ENCODE results near the gene MRPL23. TPM values are rescaled to one million over a fixed set of nuclear protein-coding genes. Genes with fewer than 3 reads are reported as not detected.

Gene MRPL23
- total and polyA plus RNA-seq, 2 experiments from 2014 or later, result 54.0 to 54.8 TPM

GRCh38 chr11:1982873-1983600, 35.9 kb downstream of the MRPL23 start:
- Histone ChIP-seq H3K27ac (no peak overlapping the region), H3K9me3 (ENCODE audit: low read depth) (no peaks in the 10 kb centered on the region), H4K20me1 (ENCODE audit: insufficient read depth, poor library complexity, severe bottlenecking) (no peaks in the 10 kb centered on the region), H2AFZ (no peak overlapping the region), H3K27me3 (no peaks in the 10 kb centered on the region), H3K4me3 (no peak overlapping the region), H3K36me3 (replicated peaks; ENCODE audit: insufficient read depth, low read depth) (no peaks in the 10 kb centered on the region), H3K79me2 (no peaks in the 10 kb centered on the region), H3K9me2 (replicated peaks; ENCODE audit: insufficient read depth) (no peaks in the 10 kb centered on the region), H3K4me2 (no peak overlapping the region), H3K4me1 (ENCODE audit: insufficient read depth) (no peaks in the 10 kb centered on the region)
- DNase-seq (ENCODE audit: low spot score), result no peak
- no peak for TF ChIP-seq CTCF (IDR thresholded peaks at IDR 0.05; ENCODE audit: poor library complexity)
- no peak for TF ChIP-seq EZH2 (IDR thresholded peaks at IDR 0.05; ENCODE audit: borderline replicate concordance)
- TF ChIP-seq EZH2phosphoT487 (IDR thresholded peaks at IDR 0.05; ENCODE audit: low read depth, severe bottlenecking, unreplicated experiment), result no peak
- no CpG with 5 or more reads among the region's 26 CpGs for WGBS (ENCODE audit: low lambda C conversion rate, missing lambda C conversion rate)

- Histone ChIP-seq H3K9me3 (ENCODE audit: low read depth) (no peaks in the 10 kb centered on the region), H3K4me2 (no peak overlapping the region), H3K4me1 (ENCODE audit: insufficient read depth) (no peaks in the 10 kb centered on the region), H3K9me2 (replicated peaks; ENCODE audit: insufficient read depth) (no peaks in the 10 kb centered on the region), H3K27ac (no peak overlapping the region), H3K27me3 (no peaks in the 10 kb centered on the region), H3K4me3 (no peak overlapping the region), H2AFZ (no peak overlapping the region), H3K79me2 (no peaks in the 10 kb centered on the region), H4K20me1 (ENCODE audit: insufficient read depth, poor library complexity, severe bottlenecking) (no peaks in the 10 kb centered on the region), H3K36me3 (replicated peaks; ENCODE audit: insufficient read depth, low read depth) (no peaks in the 10 kb centered on the region)
- no peak for TF ChIP-seq EZH2 (IDR thresholded peaks at IDR 0.05; ENCODE audit: borderline replicate concordance)
- TF ChIP-seq EZH2phosphoT487 (IDR thresholded peaks at IDR 0.05; ENCODE audit: low read depth, severe bottlenecking, unreplicated experiment), result no peak
- no peak for TF ChIP-seq CTCF (IDR thresholded peaks at IDR 0.05; ENCODE audit: poor library complexity)
- 55% methylated on average over 8 of the region's 12 CpGs for WGBS (ENCODE audit: low lambda C conversion rate, missing lambda C conversion rate)
- DNase-seq (ENCODE audit: low spot score), result no peak
Measured at GRCh38 chr11:1983601-1983961, 36.4 kb downstream of the MRPL23 start.

GRCh38 chr11:1987024-1987423, 39.9 kb downstream of the MRPL23 start:
- H3K4me1 ChIP-seq (ENCODE audit: insufficient read depth), result no peaks in the 10 kb centered on the region
- H3K9me3 ChIP-seq (ENCODE audit: low read depth), result no peaks in the 10 kb centered on the region
- TF ChIP-seq CTCF (IDR thresholded peaks at IDR 0.05; ENCODE audit: poor library complexity), result no peak
- TF ChIP-seq EZH2 (IDR thresholded peaks at IDR 0.05; ENCODE audit: borderline replicate concordance), result no peak
- no peak for TF ChIP-seq EZH2phosphoT487 (IDR thresholded peaks at IDR 0.05; ENCODE audit: low read depth, severe bottlenecking, unreplicated experiment)
- no peak overlapping the region for H3K4me3 ChIP-seq
- no peak for DNase-seq (ENCODE audit: low spot score)
- H3K36me3 ChIP-seq (replicated peaks; ENCODE audit: insufficient read depth, low read depth), result no peaks in the 10 kb centered on the region
- no peaks in the 10 kb centered on the region for H4K20me1 ChIP-seq (ENCODE audit: insufficient read depth, poor library complexity, severe bottlenecking)
- H3K9me2 ChIP-seq (replicated peaks; ENCODE audit: insufficient read depth), result no peaks in the 10 kb centered on the region
- H3K27me3 ChIP-seq, result no peaks in the 10 kb centered on the region
- no peaks in the 10 kb centered on the region for H3K79me2 ChIP-seq
- H3K27ac ChIP-seq, result no peak overlapping the region
- no peak overlapping the region for H2AFZ ChIP-seq
- no CpG with 5 or more reads among the region's 6 CpGs for WGBS (ENCODE audit: low lambda C conversion rate, missing lambda C conversion rate)
- no peak overlapping the region for H3K4me2 ChIP-seq

Measured in hepatocyte (in vitro differentiated cells).